Measurements from ENCODE around the gene EMC9. TPM values are rescaled to one million over a fixed set of nuclear protein-coding genes. Genes with fewer than 3 reads are reported as not detected.
A peak's percentile ranks its signal among the peaks of the same experiment; 100 is the strongest.

The EMC9 gene
- total RNA-seq, 6 experiments from 2014 or later = 13.2 to 17.0 (median 15.3) TPM

DNA sequence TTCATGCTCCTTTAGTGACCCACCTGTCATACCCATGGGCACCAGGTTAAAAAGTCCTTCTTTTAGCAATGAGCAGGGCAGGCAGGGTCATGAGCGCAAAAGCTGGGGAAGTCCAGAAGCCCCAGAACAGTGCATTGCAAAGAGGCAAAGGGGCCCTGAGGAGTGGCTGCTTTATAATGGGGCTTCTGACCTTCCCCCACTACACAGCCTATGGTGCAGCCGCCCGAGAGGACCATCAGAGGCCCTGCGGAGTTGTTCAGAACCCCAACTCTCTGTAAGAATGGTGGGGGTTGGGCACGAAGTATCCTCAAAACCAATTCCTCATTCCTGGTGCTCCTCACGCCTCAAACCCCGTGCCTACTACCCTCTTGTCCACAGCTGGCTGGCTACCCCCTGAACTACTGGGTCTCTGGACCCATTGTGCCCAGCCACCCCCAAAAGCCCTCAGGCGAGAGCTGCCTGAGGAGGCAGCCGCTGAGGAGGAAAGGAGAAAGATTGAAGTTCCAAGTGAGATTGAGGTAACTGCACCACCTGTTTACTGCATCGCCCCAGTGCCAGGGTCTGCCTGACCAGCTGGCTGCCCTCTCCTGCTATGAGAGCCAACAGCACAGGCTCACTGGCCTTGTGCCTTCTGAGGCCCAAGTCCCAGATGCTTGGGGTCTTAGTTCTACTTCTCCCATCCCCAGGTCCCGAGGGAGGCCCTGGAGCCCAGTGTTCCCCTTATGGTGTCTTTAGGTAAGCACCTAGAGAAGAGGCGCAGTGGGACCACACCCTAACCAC is 37.2 kb upstream of the EMC9 start:
- DNase-seq = no peak
- Mint-ChIP-seq H3K27ac (peak overlapping the region; percentile 11), H3K4me3 (no peak overlapping the region), H3K27me3 (ENCODE audit: insufficient read depth) (peaks cover 11% of the 10 kb centered on the region), H3K4me1 (ENCODE audit: low read depth) (peaks cover 16% of the 10 kb centered on the region), H3K36me3 (ENCODE audit: low read depth) (peaks cover 18% of the 10 kb centered on the region), H3K9me3 (no peaks in the 10 kb centered on the region)
- TF ChIP-seq, protein P1, sequence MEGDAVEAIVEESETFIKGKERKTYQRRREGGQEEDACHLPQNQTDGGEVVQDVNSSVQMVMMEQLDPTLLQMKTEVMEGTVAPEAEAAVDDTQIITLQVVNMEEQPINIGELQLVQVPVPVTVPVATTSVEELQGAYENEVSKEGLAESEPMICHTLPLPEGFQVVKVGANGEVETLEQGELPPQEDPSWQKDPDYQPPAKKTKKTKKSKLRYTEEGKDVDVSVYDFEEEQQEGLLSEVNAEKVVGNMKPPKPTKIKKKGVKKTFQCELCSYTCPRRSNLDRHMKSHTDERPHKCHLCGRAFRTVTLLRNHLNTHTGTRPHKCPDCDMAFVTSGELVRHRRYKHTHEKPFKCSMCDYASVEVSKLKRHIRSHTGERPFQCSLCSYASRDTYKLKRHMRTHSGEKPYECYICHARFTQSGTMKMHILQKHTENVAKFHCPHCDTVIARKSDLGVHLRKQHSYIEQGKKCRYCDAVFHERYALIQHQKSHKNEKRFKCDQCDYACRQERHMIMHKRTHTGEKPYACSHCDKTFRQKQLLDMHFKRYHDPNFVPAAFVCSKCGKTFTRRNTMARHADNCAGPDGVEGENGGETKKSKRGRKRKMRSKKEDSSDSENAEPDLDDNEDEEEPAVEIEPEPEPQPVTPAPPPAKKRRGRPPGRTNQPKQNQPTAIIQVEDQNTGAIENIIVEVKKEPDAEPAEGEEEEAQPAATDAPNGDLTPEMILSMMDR (IDR thresholded peaks at IDR 0.05) = no peak

DNA sequence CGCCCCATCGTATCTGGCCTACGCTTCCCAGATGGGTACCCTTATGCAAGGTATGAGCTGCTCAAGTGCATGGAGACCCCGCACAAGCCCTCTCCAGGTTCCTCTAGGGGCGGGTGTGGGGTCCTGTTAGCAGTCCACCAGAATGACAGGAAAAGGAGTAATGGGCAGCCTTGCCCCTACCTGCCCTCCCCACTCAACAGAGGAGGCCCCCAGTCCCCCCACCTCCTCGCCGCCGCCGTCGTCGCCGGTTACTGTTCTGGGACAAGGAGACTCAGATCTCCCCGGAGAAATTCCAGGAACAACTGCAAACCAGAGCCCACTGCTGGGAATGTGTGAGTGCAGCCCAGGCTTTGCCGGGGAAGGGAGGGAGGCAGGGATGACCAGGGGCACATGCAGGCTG is 36.5 kb upstream of the EMC9 start:
- Mint-ChIP-seq H3K36me3 (ENCODE audit: low read depth) (peaks cover 18% of the 10 kb centered on the region), H3K27me3 (ENCODE audit: insufficient read depth) (peaks cover 9% of the 10 kb centered on the region), H3K4me3 (no peak overlapping the region), H3K4me1 (ENCODE audit: low read depth) (peaks cover 16% of the 10 kb centered on the region), H3K27ac (no peak overlapping the region), H3K9me3 (no peaks in the 10 kb centered on the region)
- no peak for DNase-seq
- TF ChIP-seq, protein P1 (IDR thresholded peaks at IDR 0.05) = no peak

DNA sequence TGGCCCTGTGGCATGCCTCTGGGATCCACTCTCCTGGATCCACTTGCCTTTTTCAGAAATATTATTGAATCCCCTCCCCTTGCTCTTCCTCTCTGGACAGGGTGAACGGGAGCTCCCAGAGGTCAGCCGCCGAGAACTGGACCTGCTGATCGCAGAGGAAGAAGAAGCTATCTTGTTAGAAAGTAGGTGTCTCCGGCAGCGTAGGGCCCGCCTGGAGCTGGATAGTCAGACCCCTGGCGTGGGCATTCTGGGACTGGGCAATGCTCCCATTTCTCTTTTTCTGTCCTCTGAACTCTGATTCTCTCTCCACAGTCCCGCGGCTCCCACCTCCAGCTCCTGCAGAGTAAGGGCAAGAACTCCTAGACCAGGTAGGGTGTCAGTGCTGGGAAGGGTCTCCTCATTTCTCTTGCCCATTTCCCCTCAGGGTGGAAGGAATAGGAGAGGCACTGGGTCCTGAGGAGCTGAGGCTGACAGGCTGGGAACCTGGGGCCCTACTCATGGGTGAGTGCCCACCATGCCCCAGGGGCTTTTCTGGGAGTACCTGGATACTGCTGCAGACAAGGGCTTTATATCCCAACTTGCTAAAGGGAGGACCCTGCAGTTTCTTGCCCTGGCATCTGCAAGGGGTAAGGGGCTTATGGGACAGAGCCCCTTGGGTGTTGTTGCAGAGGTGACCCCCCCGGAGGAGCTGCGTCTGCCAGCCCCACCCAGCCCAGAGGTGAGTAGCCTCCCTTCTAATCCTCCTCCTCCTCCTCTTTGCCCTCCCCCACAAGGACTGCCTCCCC is 35.8 kb upstream of the EMC9 start:
- Mint-ChIP-seq H3K4me3 (no peak overlapping the region), H3K4me1 (ENCODE audit: low read depth) (peaks cover 16% of the 10 kb centered on the region), H3K9me3 (no peaks in the 10 kb centered on the region), H3K27ac (no peak overlapping the region), H3K36me3 (ENCODE audit: low read depth) (peaks cover 13% of the 10 kb centered on the region), H3K27me3 (ENCODE audit: insufficient read depth) (peaks cover 8% of the 10 kb centered on the region)
- DNase-seq = no peak
- TF ChIP-seq, protein P1 (IDR thresholded peaks at IDR 0.05) = no peak

DNA sequence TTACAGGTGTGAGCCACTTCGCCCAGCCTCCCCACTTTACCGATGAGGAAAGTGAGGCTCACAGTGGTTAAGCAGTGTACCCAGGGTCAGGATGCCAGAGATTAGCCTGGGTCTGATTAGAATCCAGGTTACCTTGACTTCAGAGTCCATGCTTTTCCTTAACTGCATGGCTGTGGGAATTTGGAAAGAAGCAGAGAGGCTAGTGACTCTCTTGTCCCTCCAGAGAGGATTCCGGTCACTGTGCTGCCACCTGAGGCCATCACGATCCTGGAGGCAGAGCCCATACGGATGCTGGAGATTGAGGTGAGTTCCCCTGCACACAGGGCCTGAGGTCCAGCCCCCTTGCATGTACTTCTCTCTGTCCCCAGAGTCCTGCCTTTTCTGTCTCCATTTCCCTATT is 35.2 kb upstream of the EMC9 start:
- no peak overlapping the region for H3K4me3 Mint-ChIP-seq
- peaks cover 13% of the 10 kb centered on the region for H3K36me3 Mint-ChIP-seq (ENCODE audit: low read depth)
- no peaks in the 10 kb centered on the region for H3K9me3 Mint-ChIP-seq
- peaks cover 16% of the 10 kb centered on the region for H3K4me1 Mint-ChIP-seq (ENCODE audit: low read depth)
- no peak for DNase-seq
- no peak overlapping the region for H3K27ac Mint-ChIP-seq
- H3K27me3 Mint-ChIP-seq (ENCODE audit: insufficient read depth) = peaks cover 8% of the 10 kb centered on the region
- TF ChIP-seq, protein P1 (IDR thresholded peaks at IDR 0.05) = no peak

DNA sequence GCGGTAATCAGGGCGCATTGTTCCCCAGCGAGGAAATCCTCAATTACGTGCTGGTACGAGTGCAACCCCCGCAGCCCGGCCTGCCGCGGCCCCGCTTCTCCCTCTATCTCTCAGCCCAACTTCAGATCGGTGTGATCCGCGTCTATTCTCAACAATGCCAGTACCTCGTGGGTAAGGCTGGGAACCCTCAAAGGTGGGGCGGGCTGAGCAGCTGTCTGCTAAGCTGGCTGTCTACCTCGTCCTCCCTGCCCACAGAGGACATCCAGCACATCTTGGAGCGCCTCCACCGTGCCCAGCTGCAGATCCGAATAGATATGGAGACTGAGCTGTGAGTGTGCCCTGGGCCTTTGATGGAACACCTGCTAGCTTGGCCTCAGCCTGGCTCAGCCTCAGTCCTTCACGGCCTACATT is 31.5 kb upstream of the EMC9 start:
- H3K4me1 Mint-ChIP-seq (ENCODE audit: low read depth) = no peaks in the 10 kb centered on the region
- no peak overlapping the region for H3K4me3 Mint-ChIP-seq
- TF ChIP-seq, protein P1 (IDR thresholded peaks at IDR 0.05) = no peak
- H3K36me3 Mint-ChIP-seq (ENCODE audit: low read depth) = peaks cover 5% of the 10 kb centered on the region; the same call in 1 of the 2 replicates
- no peak for DNase-seq
- H3K9me3 Mint-ChIP-seq = no peaks in the 10 kb centered on the region
- H3K27ac Mint-ChIP-seq = no peak overlapping the region
- peaks cover 6% of the 10 kb centered on the region for H3K27me3 Mint-ChIP-seq (ENCODE audit: insufficient read depth)

Data from HFFc6 (cell line).